ENCODE data around the gene RNF181. TPM values are rescaled to one million over a fixed set of nuclear protein-coding genes. Genes with fewer than 3 reads are reported as not detected.
"Not testable (repeated sequence)": the region's sequence is repeated elsewhere in the genome, so short reads cannot be mapped to it uniquely, and the experiment has no call there.

Gene RNF181
- total RNA-seq, 1 donor = 213 TPM

DNA sequence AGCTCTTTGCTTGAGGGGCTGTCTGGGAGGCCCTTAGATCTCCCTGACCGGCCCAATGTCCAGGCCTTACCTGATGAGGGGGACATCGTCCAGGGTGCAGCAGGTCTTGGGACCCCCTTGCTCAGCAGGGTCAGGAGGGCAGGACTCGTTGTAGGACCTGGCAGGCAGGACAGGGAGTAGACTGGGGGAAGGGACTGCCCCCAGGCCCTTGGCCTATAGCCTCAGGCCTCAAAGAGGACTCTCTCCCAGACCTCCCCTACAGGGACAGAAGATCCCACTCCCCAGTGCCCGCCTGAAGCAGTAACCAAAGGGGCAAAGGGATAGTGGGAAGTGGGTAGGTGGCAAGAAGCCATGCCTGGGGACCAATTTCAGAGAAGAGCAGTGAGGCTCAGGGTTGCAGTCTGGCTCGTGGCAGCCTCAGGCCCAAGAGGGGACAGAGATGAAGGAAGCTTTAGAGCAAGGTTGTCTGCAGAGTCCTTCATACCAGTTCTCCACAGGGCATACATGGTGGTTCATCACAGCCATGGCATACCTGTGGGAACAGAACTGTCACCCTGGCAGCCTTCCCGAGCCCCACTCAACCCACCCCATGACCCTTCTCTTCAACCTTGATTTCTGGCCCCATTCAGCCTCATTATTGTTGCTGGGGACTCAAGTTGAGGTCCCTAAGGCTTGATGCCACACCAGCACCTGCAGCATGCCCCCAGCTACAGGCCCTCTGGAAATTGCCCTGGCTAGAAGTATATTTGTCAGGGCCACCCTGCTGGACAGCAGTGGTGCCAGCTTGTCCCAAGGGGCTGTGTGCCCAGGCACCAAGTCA is 5.6 kb downstream of the RNF181 start:
- peak overlapping the region; percentile 99 for H3K4me3 ChIP-seq (ENCODE audit: low read depth, low read length)
- TF ChIP-seq, protein P1, sequence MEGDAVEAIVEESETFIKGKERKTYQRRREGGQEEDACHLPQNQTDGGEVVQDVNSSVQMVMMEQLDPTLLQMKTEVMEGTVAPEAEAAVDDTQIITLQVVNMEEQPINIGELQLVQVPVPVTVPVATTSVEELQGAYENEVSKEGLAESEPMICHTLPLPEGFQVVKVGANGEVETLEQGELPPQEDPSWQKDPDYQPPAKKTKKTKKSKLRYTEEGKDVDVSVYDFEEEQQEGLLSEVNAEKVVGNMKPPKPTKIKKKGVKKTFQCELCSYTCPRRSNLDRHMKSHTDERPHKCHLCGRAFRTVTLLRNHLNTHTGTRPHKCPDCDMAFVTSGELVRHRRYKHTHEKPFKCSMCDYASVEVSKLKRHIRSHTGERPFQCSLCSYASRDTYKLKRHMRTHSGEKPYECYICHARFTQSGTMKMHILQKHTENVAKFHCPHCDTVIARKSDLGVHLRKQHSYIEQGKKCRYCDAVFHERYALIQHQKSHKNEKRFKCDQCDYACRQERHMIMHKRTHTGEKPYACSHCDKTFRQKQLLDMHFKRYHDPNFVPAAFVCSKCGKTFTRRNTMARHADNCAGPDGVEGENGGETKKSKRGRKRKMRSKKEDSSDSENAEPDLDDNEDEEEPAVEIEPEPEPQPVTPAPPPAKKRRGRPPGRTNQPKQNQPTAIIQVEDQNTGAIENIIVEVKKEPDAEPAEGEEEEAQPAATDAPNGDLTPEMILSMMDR (IDR thresholded peaks at IDR 0.05; ENCODE audit: insufficient read depth, low read length) = no peak
- DNase-seq (ENCODE audit: low read depth) = no peak

DNA sequence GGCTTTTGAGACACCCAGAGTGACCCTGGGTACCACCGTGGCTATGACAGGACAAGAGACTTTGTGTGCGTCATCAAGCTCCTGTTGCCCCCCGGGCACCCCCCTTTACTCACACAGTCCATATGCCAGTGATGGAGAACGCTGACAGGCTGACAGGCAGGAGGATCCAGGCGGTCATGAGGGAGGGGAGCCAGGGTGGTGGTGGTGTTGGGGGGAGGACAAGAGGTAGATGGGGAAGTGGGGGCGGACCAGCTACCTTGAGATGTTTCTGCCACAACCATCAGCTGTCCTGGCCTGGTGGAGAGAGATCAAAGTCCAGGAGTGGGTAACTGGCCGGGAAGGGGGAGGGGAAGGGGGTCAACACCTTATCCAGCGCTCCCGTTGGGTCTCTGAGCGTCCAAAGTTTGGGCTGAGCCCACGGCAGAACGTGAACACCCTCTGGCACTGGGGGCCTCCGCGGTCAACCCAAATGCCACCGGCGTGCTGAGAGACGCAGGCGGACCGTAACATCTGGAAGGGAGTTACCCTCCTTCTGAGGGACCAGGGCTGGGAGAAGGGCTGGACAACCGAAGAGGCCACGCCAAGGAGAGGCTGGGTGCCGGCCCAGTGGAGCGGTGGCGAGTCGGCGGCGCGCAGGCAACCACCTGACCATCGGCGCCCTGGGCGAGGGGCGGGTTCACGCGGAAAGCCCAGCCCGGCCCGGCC is 6.4 kb downstream of the RNF181 start:
- peak overlapping the region; percentile 99 for H3K4me3 ChIP-seq (ENCODE audit: low read depth, low read length)
- TF ChIP-seq, protein P1 (IDR thresholded peaks at IDR 0.05; ENCODE audit: insufficient read depth, low read length) = no peak
- DNase-seq (ENCODE audit: low read depth) = peak; percentile 63

DNA sequence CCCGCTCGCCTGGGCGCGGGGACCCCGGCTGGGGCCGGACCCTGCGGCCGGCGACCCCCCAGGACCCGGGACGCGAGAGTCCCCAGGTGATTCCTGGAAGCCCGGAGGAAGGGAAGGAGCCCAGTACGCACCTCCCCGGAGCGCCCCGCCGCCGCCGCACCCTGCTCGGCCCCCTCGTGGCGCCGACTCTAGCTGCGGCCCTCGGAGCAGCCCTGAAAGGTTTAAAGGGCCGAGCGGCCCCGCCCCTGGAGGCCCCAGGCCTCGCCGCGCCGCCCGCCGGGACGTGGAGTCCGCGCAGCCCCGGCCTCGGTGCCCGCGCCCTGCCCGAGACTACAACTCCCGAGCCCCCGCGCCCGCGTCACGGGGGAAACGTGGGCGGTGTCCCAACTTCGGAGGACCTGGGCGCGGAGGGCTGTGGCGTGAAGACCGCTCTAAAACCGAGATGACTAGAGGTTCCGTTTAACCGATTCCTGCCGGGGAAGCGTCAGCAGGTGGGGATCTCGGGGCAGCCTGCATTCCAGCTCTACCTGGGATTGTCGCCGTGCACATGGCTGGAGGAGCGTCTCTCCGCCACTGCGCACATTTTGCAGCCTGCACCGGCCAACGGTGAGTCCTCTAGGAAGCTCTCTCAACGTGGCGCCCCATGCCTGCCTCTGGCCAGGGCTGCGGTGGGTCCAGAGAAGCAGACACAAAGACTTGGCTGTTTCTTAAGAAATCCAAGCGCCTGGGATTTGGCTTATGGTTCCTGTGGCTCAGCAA is 7.1 kb downstream of the RNF181 start, which contains the start of gene TMEM150A:
Gene TMEM150A (minus strand): TSS at position 223 of the 759 bp plus-strand sequence. CDS start 750 bp downstream, outside the sequence.
- peak; percentile 85 for DNase-seq (ENCODE audit: low read depth)
- H3K4me3 ChIP-seq (ENCODE audit: low read depth, low read length) = peak within 1 kb of the TSS; percentile 99
- TF ChIP-seq, protein P1 (IDR thresholded peaks at IDR 0.05; ENCODE audit: insufficient read depth, low read length) = peak; percentile 42

DNA sequence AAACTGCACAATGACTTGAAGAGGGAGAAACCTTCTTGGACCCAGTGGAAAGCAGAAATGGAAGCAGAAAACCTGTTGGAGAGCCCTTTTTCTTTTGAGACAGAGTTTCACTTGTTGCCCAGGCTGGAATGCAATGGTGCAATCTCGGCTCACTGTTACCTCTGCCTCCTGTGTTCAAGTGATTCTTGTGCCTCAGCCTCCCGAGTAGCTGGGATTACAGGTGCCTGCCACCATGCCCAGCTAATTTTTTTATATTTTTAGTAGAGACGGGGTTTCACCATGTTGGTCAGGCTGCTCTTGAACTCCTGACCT is 8.5 kb downstream of the RNF181 start:
- DNase-seq (ENCODE audit: low read depth) = not testable (repeated sequence)
- peak overlapping the region; percentile 44 for H3K4me3 ChIP-seq (ENCODE audit: low read depth, low read length)

DNA sequence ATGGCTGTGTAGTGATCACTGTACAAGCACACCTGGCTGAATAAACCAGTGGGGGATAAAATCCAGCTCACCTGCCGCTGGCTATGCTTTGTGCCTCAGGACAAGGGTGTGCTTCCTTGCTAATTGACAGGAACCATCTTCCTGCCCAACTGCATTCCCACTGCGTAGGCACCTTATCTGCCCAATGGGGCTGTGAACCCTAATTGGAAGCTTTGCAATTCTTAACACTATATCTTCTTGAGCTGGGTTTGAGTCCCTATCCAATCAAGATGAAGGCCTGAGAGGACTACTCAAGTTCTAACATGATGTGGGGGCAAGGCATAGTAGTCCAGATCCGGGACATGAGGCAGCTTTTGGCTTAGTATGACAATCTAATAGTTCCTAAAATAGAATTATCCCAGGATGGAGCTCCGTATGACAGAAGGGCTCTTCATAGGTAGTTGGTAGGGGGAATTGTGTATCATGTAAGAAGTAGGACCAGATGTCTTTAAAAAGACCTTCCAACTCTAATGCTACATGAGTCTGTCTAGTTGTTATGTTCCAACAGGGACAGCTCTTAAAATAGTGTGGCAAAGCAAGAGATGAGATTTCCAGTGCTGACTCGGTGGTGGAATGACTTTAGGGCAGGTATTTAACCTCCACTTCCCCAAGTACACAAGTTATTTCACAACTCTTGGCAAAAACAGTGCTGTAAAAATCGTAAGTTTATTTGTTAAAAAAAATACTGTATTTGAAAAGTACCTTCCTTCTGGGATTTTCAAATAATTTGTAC is 9.2 kb downstream of the RNF181 start:
- H3K4me3 ChIP-seq (ENCODE audit: low read depth, low read length) = peak overlapping the region; percentile 4
- TF ChIP-seq, protein P1 (IDR thresholded peaks at IDR 0.05; ENCODE audit: insufficient read depth, low read length) = no peak
- peak; percentile 40 for DNase-seq (ENCODE audit: low read depth)

DNA sequence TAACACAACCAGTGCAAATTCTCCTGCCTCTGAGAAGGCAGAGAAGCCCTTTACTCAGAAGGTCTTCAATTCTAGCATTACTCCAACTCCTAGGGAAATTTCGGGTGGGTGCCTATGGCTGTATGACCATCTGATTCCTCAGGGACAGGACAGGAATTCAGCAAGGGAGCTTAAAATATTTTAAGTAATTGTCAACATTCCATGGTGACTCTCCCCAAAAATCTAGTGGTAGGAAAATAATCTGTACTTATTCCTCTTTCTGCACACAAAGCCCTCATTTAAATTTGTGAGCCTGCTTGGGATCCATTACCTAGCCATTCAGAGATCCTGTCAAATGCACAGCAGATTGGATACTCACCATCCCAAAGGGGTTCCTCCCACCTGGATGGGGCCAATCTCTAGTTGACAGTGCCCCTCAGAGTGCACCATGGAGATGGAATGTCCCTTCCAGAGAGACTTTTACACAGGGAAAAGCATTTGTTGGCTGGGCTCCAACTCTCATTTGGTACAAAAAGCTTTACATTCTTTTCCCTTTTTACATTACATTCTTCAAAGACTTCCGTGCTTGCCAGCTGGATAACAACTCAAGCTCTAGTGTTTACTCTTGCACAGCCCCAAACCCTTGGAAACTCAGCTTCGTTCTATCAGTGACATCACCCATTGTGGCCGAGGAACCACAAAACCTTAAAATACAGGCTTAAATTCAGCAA is 10.0 kb downstream of the RNF181 start:
- TF ChIP-seq, protein P1 (IDR thresholded peaks at IDR 0.05; ENCODE audit: insufficient read depth, low read length) = no peak
- no peak overlapping the region for H3K4me3 ChIP-seq (ENCODE audit: low read depth, low read length)
- DNase-seq (ENCODE audit: low read depth) = peak; percentile 95

All from fibroblast of the aortic adventitia (primary cell).